LNCaP clone FGC (cell line): ENCODE measurements around the gene TFIP11.

ENCODE experiments used
- DNase-seq: peaks from one replicate; pipeline ENCODE4 v3.0.0-alpha.2; 2011; ENCODE audit warnings: low read depth
- H3K4me3 ChIP-seq: 2 replicates; pipeline ENCODE4 v1.5.1; 2011; ENCODE audit warnings: mild to moderate bottlenecking, low read depth, low read length, control low read depth
- TF ChIP-seq, protein P1 (sequence below): IDR thresholded peaks from 2 replicates; pipeline ENCODE4 v1.5.1; 2012; ENCODE audit warnings: mild to moderate bottlenecking; ENCODE audit not compliant: control insufficient read depth, insufficient read depth; ENCODE audit errors: extremely low read depth

The TFIP11 gene

GRCh38 chr22:26450453-26451185 lies 61.7 kb downstream of the TFIP11 start:
- TF ChIP-seq, protein P1, sequence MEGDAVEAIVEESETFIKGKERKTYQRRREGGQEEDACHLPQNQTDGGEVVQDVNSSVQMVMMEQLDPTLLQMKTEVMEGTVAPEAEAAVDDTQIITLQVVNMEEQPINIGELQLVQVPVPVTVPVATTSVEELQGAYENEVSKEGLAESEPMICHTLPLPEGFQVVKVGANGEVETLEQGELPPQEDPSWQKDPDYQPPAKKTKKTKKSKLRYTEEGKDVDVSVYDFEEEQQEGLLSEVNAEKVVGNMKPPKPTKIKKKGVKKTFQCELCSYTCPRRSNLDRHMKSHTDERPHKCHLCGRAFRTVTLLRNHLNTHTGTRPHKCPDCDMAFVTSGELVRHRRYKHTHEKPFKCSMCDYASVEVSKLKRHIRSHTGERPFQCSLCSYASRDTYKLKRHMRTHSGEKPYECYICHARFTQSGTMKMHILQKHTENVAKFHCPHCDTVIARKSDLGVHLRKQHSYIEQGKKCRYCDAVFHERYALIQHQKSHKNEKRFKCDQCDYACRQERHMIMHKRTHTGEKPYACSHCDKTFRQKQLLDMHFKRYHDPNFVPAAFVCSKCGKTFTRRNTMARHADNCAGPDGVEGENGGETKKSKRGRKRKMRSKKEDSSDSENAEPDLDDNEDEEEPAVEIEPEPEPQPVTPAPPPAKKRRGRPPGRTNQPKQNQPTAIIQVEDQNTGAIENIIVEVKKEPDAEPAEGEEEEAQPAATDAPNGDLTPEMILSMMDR: no peak
- H3K4me3 ChIP-seq: no peak overlapping the region
- no peak for DNase-seq

DNA sequence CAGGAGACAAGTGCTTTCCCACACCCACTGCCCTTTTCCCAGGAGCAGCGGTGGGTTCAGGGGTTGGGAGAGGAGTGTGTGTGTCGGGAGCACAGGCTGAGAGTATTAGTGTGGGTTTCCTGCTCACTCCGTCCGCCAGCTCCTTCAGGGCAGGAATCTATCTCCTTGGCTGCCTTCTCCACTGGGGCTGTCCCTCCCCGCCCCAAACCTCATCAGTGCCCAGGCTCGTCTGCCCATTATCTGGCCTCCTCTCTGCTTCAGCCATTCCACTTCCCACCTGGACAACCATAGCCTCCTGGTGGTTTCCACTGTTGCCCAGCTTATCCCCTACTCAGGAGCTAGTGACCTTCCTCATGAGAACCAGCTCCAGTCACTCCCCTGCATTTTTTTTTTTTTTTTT lies 63.3 kb downstream of the TFIP11 start:
- TF ChIP-seq, protein P1: no peak
- no peak for DNase-seq
- no peak overlapping the region for H3K4me3 ChIP-seq

DNA sequence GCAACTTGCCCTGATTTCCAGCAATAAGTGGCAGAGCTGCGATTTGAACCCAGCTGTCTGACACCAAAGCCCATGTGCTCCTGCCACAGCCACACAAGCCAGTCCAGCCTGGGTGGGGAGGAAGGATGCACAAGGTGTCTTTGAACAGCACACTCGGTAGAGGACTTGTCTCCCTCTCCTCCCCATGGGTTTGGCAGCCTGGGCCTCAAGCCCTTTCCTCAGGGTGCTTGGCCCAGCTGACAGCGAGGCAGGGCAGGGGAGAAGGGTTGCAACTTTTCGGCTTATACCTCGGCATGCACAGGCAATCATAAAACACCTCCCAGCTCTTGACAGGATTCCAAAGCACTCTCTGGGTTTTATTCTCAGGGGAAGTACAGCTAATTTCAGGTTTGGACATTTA lies 63.9 kb downstream of the TFIP11 start:
- H3K4me3 ChIP-seq: no peak overlapping the region
- no peak for DNase-seq
- TF ChIP-seq, protein P1: no peak

- H3K4me3 ChIP-seq: no peak overlapping the region
- DNase-seq: no peak
- TF ChIP-seq, protein P1: no peak
These were observed 64.5 kb downstream of the TFIP11 start for GRCh38 chr22:26447584-26448329.

DNA sequence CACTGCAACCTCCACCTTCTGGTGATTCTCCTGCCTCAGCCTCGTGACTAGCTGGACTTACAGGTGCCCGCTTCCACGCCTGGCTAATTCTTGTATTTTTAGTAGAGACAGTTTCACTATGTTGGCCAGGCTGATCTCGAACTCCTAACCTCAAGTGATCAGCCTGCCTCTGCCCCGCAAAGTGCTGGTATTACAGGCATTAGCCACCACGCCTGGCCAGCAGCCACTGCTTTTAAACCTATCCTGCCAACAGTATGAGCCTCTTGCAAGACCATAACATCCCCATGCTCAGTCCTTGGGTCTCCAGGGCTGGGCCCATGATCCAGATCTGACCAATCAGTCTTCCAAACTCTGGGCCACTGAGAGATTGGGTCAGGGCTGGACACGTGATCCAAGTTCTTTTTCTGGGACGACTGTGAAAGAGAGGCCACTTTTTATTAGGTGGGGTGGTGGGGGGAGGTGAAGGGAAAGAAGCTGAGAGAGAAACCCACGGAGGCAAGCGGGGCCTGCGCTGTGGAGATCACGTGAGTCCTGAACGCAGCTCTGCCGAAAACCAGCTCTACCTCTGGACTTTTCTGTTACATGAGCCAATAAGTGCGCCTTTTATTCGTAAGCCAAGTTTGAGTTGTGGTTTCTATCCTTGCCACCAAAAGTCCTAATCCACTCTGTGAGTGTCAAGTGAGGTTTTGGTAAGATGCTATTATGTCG lies 65.3 kb downstream of the TFIP11 start:
- no peak for DNase-seq
- TF ChIP-seq, protein P1: no peak
- H3K4me3 ChIP-seq: no peak overlapping the region

DNA sequence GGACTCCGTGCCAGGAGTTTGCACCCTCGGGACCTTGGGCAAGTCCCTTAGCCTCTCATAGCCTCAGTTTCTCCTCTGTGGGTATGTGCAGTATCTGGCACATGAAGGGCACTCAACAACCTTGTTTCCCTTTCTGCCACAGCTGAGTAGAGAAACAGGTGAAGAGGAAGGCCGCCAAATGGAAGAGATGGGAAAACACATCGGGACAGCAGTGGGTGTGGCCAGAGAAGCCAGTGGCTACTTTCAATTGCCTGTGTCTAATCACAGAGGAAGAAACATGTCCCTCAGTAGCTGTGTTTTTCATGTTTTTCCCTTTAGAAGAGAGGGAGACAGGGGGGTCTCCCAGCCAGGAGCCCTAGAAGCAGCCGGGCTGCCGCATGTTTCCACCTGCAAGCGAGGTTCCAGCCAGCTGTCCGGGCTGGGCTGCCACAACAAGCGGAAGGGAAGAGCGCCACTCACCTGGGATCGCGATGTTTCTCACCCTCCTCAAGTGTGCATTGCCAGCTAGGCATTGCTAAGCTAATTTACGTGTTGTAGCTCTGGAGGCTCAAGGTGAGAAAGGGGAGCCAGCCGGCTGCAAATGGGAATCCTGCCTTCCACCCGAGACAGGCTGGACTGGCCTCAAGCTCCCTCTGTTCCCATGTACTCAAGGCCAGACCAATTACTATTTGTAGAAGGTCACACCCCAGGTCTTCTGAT lies 66.5 kb downstream of the TFIP11 start:
- no peak overlapping the region for H3K4me3 ChIP-seq
- DNase-seq: no peak
- TF ChIP-seq, protein P1: no peak
